ENCODE results near the gene CHODL.

CHODL gene, protein sequence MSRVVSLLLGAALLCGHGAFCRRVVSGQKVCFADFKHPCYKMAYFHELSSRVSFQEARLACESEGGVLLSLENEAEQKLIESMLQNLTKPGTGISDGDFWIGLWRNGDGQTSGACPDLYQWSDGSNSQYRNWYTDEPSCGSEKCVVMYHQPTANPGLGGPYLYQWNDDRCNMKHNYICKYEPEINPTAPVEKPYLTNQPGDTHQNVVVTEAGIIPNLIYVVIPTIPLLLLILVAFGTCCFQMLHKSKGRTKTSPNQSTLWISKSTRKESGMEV

DNA sequence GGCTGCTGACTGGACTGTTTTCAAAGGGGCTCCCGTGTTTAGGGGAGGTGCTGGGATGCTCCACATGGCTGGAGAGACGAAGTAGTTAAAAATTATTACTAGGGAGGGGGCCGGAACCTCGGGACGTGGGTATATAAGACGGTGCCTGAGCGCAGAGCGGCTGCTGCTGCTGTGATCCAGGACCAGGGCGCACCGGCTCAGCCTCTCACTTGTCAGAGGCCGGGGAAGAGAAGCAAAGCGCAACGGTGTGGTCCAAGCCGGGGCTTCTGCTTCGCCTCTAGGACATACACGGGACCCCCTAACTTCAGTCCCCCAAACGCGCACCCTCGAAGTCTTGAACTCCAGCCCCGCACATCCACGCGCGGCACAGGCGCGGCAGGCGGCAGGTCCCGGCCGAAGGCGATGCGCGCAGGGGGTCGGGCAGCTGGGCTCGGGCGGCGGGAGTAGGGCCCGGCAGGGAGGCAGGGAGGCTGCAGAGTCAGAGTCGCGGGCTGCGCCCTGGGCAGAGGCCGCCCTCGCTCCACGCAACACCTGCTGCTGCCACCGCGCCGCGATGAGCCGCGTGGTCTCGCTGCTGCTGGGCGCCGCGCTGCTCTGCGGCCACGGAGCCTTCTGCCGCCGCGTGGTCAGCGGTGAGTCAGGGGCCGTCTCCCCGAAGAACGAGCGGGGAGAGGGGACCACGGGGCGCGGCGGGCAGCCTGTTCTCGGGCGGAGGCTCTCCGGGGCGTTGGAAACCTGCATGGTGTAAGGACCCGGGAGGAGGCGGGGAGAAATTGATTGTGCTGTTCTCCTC lies at the start of gene CHODL:
Gene CHODL (plus strand): TSS at position 163 of the 793 bp plus-strand sequence. CDS start 391 bp downstream, at position 554.
- no peak for DNase-seq (ENCODE audit: low spot score)

DNA sequence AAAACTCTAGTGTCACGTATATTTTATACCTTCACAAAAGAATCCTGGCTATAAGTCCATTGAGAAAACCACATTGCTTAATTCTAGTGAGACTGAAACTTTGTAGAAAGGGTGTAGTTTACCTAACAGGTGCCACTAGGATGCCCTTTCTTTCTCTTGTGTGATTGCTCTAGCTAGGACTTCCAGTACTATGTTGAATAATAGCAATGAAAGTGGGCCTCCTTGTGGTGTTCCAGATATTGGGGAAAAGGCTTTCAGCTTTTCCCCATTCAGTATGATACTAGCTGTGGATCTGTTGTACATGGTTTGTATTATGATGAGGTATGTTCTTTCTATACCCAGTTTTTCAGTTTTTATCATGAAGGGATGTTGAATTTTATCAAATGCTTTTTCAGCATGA lies 39.7 kb upstream of the CHODL start:
- DNase-seq (ENCODE audit: low spot score) = no peak

DNA sequence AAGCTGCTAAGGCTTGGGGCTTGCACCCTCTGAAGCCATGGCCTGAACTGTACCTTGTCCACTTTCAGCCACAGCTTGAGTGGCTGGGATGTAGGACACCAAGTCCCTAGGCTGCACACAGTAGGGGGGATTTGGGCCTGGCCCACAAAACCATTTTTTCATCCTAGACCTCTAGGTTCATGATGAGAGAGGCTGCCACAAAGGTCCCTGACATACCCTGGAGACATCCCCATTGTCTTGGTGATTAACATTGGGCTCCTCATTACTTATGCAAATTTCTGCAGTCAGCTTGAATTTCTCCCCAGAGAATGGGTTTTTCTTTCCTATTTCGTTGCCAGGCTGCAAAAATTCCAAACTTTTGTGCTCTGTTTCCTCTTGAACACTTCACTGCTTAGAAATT lies 26.3 kb upstream of the CHODL start:
- no peak for DNase-seq (ENCODE audit: low spot score)

DNA sequence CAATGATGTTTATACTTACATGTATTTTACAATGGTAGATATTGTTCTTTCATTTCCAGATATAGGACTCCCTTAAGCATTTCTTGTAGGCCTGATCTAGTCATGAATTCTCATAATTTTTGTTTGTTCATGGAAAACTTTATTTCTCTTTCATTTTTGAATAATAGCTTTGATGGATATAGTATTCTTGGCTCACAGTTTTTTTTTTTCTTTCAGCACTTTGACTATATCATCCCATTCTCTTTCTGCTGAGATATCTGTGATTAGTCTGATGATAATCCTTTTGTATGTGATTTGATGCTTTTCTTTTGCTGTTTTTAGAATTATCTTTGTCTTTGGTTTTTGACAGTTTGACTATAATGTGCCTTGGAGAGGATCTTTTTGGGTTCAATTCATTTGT lies 24.1 kb upstream of the CHODL start:
- no peak for DNase-seq (ENCODE audit: low spot score)

DNA sequence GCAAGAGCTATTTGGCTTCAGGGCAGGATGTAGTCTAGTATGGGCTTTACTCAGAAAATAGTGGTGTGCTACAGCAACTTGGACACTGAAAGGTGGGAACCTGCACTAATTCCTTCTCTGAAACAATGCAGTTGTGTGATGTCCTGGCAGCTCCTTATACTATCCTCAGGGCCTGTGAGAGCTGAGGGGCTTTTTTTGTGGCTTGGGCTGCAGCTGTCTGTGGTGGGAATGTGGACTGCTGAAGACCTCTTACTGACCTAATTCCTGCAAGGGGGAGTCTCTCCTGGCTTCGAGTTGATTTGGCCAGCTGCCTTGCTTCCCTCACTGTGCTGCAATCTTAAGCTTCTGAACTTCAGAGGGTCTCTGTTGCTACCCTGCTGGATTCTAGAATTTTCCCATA lies 22.3 kb upstream of the CHODL start:
- no peak for DNase-seq (ENCODE audit: low spot score)

GRCh38 chr21:18228060-18228739 lies 16.4 kb upstream of the CHODL start:
- DNase-seq (ENCODE audit: low spot score) = no peak

DNA sequence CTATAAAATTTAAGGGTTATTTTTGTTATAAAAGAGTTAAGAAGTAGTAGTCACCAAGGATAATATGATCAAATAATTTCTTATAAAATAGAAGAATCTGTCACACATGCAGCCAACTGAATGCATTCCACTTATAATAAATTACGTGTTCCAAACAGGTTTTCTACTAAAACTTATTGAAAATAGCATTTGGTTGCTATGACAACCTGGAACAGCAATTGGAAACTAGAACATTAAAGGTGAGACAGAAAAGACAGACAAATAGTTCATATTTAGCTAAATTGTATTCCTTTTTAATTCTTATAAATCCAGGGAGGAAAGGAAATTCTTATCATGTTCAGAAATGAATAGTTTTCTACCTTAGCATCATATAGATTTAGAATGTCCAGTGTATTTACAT lies 9.1 kb upstream of the CHODL start:
- DNase-seq (ENCODE audit: low spot score) = no peak

- DNase-seq (ENCODE audit: low spot score) = no peak
These were observed 883 bp downstream of the CHODL start for GRCh38 chr21:18245464-18245967.

DNA sequence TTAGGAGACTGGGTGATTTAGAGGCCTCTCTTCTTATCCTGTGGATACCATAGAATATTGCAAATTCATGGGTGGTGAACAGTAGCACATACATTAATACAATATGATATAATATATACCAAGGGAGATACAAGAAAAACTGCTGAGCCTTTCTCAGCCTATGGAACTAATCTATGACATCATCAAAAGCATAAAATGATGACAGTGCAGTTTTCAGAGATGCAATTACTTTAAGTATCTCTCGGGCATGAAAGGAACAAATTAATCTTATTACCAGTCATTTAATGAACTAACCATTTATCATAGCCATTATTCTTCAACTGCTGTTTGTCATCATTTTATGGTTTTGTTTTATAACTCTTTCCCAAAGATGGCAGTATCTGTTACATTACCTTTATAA lies 3.5 kb downstream of the CHODL start:
- no peak for DNase-seq (ENCODE audit: low spot score)

- DNase-seq (ENCODE audit: low spot score) = no peak
These were observed 5.0 kb downstream of the CHODL start for GRCh38 chr21:18249672-18250071.

- no peak for DNase-seq (ENCODE audit: low spot score)
These were observed 6.4 kb downstream of the CHODL start for GRCh38 chr21:18251065-18251464.

DNA sequence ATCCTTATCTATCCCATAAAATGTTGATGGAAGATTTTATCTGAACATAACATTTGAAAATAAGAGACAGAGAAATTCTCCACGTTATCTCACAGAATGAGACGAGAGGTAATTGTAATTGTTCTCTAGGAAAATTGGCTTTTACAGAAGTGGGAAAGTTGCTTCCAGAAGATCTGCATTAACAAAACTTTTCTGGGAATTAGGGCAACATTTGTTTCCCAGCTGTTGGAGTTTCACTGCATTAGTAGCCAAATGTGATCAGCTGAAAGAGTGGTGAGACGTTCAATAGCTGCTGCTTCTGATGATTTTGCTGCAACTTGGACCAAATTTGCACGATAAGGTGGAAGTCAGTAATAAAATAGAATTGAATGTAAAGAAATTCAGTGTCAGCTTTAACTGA lies 7.6 kb downstream of the CHODL start:
- DNase-seq (ENCODE audit: low spot score) = no peak

DNA sequence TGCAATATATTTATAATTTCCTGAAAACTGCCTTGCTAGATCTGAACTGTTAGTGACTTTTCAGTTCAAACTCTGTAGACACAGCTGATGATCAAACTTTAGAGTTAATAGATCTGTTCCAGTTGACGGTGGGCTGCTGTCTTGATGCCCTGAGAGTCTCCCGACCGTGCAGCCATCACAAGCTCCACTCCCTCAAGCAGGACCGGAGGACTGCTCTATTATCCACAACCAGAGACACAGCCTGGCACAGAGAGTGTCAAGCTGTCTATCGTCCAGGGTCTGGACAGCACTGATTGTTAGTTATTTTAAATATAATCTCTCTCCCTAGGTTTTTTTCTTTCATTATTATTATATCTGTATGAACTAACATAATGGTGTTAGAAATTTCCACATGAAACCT lies 8.0 kb downstream of the CHODL start:
- DNase-seq (ENCODE audit: low spot score) = no peak

GRCh38 chr21:18253221-18253620 lies 8.6 kb downstream of the CHODL start:
- no peak for DNase-seq (ENCODE audit: low spot score)

DNA sequence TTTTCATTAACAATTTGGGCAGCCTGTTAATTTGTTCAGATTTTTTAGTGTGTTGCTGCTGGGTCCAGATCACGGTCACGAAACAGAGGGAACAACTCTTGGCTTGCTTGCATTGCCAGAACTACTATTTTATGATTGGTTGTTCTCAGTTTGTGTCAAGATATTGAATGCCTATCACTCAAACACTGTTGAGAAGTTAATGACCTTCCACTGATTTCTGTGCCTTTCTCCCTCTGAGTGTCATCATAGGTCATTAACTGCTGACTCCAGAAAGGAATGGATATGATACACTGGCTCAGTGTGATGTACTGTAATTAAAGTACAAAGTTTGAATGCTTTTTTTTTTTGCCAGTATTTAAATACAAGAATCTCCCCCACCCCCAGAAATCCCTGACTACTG lies 9.2 kb downstream of the CHODL start:
- no peak for DNase-seq (ENCODE audit: low spot score)

- DNase-seq (ENCODE audit: low spot score) = no peak
These were observed 21.3 kb downstream of the CHODL start for GRCh38 chr21:18265944-18266343.

GRCh38 chr21:18267496-18267895 lies 22.9 kb downstream of the CHODL start:
- DNase-seq (ENCODE audit: low spot score) = no peak

- no peak for DNase-seq (ENCODE audit: low spot score)
These were observed 24.3 kb downstream of the CHODL start for GRCh38 chr21:18268906-18269305.

DNA sequence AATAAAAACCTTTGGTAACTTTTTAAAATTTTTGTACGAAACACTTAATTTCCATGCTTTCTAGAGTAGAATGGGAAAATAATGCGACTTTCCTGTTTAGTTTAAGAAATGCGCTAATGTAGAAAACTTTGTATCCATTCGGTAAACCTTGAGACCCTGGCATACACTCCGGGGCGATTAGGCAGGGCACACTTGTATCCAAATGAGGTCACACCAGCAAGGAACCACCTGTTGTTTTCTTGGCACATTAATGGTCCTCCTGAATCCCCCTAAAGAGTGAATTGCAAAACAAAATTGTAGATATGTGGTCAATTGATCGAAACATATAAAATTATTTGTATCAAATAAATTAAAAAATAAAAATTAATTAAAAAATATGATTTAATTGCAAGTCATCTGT lies 25.2 kb downstream of the CHODL start:
- DNase-seq (ENCODE audit: low spot score) = no peak

DNA sequence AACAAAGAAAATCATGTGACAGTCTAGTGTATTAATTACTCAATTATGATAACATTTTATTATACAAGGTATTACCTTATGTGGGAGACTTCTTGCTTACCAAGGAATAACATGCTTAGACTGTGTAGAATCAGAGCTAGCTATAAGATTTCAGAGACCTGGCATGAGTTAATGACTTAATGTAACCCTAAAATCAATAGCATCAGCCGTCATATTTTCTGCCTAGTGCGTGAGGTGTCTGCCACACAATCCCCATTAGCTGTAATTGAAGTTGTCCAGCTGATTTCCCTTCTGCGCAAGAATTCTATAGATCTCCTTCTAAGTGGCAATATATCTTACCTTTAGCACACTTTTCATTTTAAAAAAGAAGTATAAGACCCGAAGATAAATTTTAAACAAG lies 28.8 kb downstream of the CHODL start:
- DNase-seq (ENCODE audit: low spot score) = no peak

GRCh38 chr21:18274370-18274769 lies 29.7 kb downstream of the CHODL start:
- DNase-seq (ENCODE audit: low spot score) = no peak

GRCh38 chr21:18275781-18276180 lies 31.1 kb downstream of the CHODL start:
- no peak for DNase-seq (ENCODE audit: low spot score)

GRCh38 chr21:18285379-18285778 lies 40.7 kb downstream of the CHODL start:
- DNase-seq (ENCODE audit: low spot score) = no peak

Data from CD4-positive, alpha-beta T cell treated with Interleukin-2 at 100 ng/mL for 4 hours (primary cell).